GM21528 (cell line): ENCODE measurements around the gene DOCK10.
A peak's percentile ranks its signal among the peaks of the same experiment; 100 is the strongest.
"Not testable (repeated sequence)": the region's sequence is repeated elsewhere in the genome, so short reads cannot be mapped to it uniquely, and the experiment has no call there.

Experiments used
- ATAC-seq: cut with Tn5 transposase; IDR thresholded peaks from one replicate; pipeline ENCODE4 v1.9.1; 2021; ENCODE audit warnings: mild to moderate bottlenecking, moderate library complexity; ENCODE audit not compliant: unreplicated experiment, low FRiP score

DOCK10 gene

GRCh38 chr2:224925061-224925809, 117.0 kb downstream of the DOCK10 start:
- ATAC-seq = peak; percentile 0

- ATAC-seq = no peak
Observed at GRCh38 chr2:224924631-224925030, 117.6 kb downstream of the DOCK10 start.

- peak; percentile 72 for ATAC-seq
Observed at GRCh38 chr2:224922142-224922727, 120.0 kb downstream of the DOCK10 start.

- no peak for ATAC-seq
Observed at GRCh38 chr2:224919472-224920110, 122.7 kb downstream of the DOCK10 start.

GRCh38 chr2:224918626-224919471, 123.4 kb downstream of the DOCK10 start:
- no peak for ATAC-seq

- ATAC-seq = not testable (repeated sequence)
Observed at GRCh38 chr2:224917246-224917645, 125.0 kb downstream of the DOCK10 start.

GRCh38 chr2:224915136-224915535, 127.1 kb downstream of the DOCK10 start:
- ATAC-seq = no peak

GRCh38 chr2:224910574-224910925, 131.7 kb downstream of the DOCK10 start:
- no peak for ATAC-seq

GRCh38 chr2:224909885-224910573, 132.2 kb downstream of the DOCK10 start:
- ATAC-seq = no peak

GRCh38 chr2:224908818-224909217, 133.4 kb downstream of the DOCK10 start:
- ATAC-seq = no peak

GRCh38 chr2:224904381-224904780, 137.9 kb downstream of the DOCK10 start:
- ATAC-seq = no peak

GRCh38 chr2:224903621-224904020, 138.6 kb downstream of the DOCK10 start:
- ATAC-seq = no peak

- ATAC-seq = no peak
Observed at GRCh38 chr2:224901121-224901676, 141.1 kb downstream of the DOCK10 start.

GRCh38 chr2:224895377-224895776, 146.9 kb downstream of the DOCK10 start:
- ATAC-seq = no peak

- ATAC-seq = peak; percentile 89
Observed at GRCh38 chr2:224894356-224894755, 147.9 kb downstream of the DOCK10 start.

- no peak for ATAC-seq
Observed at GRCh38 chr2:224893848-224894247, 148.4 kb downstream of the DOCK10 start.

GRCh38 chr2:224892574-224893204, 149.6 kb downstream of the DOCK10 start:
- no peak for ATAC-seq

GRCh38 chr2:224890372-224890771, 151.9 kb downstream of the DOCK10 start:
- ATAC-seq = no peak

GRCh38 chr2:224887141-224887540, 155.1 kb downstream of the DOCK10 start:
- no peak for ATAC-seq
